22Rv1 (cell line): ENCODE data around the gene ARHGAP6.

Source experiments
- CTCF ChIP-seq: fragments of 450-650 bp; IDR thresholded peaks from 2 replicates; pipeline ENCODE4 v1.5.1; 2017; ENCODE audit warnings: mild to moderate bottlenecking
- ZFX ChIP-seq: fragments of 450-650 bp; IDR thresholded peaks from 2 replicates; pipeline ENCODE4 v1.6.1; 2017; ENCODE audit warnings: antibody characterized with exemption, borderline replicate concordance

GRCh38 chrX:11478911-11479310, 186.8 kb downstream of the ARHGAP6 start:
- no peak for TF ChIP-seq CTCF
- TF ChIP-seq ZFX, result no peak
